HTERT RPE-1 (cell line): Measurements from ENCODE around the gene TOP1.

Source experiments
- in situ Hi-C: fragments of 300-500 bp; cut with MboI; formaldehyde crosslinking; loops from 4 replicates; pipeline ENCODE4 v1.14.3; 2020; ENCODE audit warnings: low sequenced_read_pairs

Gene TOP1

GRCh38 chr20:41054847-41055230 is 26.2 kb downstream of the TOP1 start:
- in situ Hi-C loops: no loop called here

DNA sequence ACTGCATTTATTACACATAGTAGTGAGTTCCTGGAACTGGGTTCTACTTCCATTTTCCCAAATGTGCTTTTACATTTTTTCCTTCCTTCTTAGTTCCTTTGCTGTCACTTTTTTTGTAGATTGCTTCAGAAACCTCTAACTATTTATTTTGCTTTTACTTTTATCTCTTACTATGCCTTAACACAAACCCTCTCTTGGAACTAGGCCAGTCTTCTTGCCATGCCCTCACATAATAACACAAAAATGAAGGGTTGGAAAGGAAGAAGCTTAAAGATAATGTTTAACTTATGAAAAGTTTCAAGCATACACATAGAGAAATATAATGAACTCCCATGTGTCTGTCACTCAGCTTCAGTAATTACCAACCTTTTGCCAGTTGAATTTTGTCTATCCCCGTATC is 27.1 kb downstream of the TOP1 start:
- in situ Hi-C loops: no loop called here

DNA sequence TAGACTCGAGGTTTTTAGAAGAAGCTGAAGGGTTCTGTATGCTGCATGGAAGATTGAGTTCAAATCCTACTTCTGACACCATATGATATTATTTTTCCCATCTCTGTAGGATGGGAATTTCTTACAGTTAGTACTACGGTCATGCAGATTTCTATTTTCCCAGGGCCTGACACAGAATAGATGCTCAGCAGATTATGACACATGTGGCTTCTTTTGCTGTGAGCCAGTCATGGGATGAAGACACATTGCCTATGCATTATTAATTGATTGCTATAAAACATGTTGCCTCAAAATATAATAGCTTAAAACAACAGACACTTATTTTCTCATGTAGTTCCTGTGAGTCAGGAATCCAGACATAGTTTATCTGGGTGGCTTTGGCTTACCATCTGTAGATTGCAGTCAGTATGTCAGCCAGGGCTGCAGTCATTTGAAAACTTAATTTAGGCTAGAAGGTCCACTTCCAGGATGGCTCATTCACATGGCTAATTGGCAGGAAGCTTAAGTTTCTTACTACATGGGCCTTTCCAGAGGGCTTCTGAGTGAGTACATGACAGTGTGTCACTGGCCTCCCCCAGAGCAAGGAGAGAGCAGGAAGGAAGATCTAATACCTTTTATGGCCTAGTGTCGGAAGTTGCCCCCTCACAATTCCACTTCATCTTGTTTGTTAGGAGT is 29.5 kb downstream of the TOP1 start:
- in situ Hi-C loops: no loop called here

GRCh38 chr20:41058674-41059635 is 30.3 kb downstream of the TOP1 start:
- in situ Hi-C loops: no loop called here

DNA sequence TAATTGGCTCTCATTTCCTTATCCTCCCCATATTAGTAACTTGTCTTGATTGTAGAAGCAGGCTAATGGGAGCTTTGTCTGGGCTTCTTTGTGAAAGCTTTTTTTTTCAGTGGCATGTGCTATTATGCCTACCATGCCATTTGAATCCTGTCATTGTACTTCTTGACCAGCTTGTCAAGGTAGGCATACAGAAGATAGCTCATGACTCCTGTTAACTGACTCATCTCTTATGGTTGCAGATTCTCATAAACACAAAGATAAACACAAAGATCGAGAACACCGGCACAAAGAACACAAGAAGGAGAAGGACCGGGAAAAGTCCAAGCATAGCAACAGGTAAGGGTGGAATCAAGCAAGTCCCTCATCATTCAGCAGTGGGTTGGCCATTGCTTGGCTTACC is 32.5 kb downstream of the TOP1 start:
- in situ Hi-C loops: no loop called here

- in situ Hi-C loops: no loop called here
Measured at GRCh38 chr20:41063442-41063841, 34.8 kb downstream of the TOP1 start.

DNA sequence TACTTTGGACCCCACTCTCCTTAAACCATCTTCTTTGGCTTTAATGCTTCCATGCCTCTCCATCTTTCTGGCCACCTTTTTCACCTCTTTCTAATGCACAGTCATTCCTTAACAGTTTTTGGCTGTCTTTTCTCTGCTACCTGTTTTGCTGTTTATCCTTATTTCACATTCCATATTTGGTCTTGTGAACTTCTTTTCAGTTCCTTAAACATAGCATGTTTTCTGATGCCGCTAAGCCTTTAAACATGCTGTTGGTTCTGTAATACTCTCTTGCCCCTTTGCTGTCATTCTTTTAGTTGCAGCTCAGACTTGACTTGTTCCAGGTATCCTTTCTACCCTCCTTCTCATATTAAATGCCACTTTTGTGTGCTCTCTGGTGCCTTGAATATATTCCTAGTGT is 35.8 kb downstream of the TOP1 start:
- in situ Hi-C loops: no loop called here

- in situ Hi-C loops: no loop called here
Measured at GRCh38 chr20:41065716-41066115, 37.1 kb downstream of the TOP1 start.

- in situ Hi-C loops: no loop called here
Measured at GRCh38 chr20:41068806-41069205, 40.2 kb downstream of the TOP1 start.

DNA sequence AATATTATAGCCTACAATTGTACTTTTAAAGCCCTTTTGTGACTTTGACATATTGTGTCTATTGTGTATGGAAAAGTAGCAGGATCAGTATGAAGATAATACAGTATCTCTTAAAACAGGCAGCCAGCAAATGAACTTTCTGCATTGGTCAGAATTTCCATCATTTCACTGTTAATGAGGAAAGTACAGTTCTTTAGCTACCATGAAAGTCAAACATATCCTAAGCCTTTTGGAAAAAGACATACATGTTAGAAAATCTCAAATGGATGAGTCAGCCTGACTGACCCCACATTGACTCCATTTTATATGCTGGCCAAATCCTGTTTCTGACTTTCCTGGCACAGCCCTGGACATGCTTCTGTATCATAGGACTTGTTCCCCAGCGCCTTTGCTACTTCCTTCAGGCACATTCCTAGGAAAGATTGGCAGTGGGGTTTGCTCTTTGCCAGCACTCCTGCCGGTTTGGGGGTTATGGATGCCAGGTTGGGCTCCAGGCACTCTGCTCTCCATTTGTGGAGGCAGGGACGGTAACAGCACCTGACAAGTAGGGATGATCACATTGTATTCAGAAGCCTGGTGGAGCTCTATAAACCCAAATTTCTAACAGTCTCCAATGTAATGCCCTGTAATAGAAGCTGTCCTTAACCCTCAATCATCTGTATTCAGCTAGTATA is 43.7 kb downstream of the TOP1 start:
- in situ Hi-C loops: no loop called here

DNA sequence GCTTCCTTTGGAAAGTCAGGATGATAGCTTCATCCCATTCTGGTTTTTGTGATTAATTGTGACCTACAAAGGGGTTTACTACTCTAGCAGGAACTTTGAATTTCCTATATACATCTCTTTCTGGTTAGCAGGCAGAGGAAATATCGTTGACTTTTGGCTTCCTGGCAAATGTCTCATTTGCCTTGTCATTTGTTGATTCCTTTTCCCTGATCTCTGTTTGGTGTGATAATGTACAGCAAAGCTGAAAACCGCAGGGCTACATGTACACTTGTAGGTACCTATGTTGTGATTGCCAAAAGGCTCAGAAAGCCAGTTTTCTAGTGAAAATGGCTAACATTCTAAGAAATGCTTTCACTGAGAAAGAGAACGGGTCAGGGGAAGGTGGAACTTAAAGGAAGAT is 44.3 kb downstream of the TOP1 start:
- in situ Hi-C loops: no loop called here

DNA sequence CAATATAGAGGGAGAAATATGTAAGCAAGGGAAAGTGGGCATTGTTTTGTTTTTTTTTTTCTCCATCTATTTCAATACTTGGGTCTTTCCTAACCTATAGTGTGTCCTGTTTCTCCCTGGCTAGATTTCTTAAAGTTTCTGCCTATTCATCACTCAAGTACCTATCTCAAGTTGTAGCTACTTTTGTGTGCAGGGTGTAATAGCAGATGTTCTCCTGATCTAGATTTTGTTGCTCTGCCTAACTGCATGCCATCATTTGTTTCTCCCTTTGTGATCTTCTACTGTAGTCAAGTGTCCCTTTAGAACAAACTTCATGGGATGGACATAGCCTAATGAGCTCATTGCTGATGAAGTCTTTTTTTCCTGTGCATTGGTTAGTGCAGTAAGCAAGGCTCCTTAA is 45.8 kb downstream of the TOP1 start:
- in situ Hi-C loops: no loop called here

- in situ Hi-C loops: no loop called here
Measured at GRCh38 chr20:41076776-41077175, 48.2 kb downstream of the TOP1 start.

- in situ Hi-C loops: no loop called here
Measured at GRCh38 chr20:41078329-41078728, 49.7 kb downstream of the TOP1 start.

GRCh38 chr20:41079066-41079465 is 50.4 kb downstream of the TOP1 start:
- in situ Hi-C loops: no loop called here

- in situ Hi-C loops: no loop called here
Measured at GRCh38 chr20:41080866-41081265, 52.2 kb downstream of the TOP1 start.

DNA sequence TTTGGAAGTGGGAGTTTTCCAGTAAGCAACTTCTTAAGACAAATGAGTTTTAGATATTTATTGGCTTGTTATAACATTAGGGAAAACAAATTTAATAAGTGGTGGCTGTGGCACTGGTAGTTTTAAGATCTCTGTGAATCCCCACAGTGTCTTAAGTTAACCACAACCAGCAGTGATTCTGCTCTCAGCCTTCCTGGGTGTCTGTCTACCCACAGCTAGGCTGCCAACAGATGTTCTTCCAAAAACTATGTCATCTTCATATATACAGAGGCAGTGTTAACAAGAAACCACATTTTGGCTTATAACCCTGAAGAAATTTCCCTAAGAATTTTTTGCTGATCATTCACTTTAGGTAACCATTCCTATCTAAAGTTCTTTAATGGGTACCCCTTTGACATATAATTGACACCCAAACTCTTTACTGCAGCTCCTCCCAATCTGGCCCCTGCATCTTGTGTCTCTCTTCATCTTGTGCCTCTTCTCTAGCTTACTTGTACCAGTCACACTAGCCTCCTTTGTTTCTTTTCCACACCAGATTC is 52.7 kb downstream of the TOP1 start:
- in situ Hi-C loops: no loop called here

GRCh38 chr20:41082306-41082705 is 53.7 kb downstream of the TOP1 start:
- in situ Hi-C loops: no loop called here

GRCh38 chr20:41085606-41086005 is 57.0 kb downstream of the TOP1 start:
- in situ Hi-C loops: no loop called here

- in situ Hi-C loops: no loop called here
Measured at GRCh38 chr20:41086402-41087324, 58.0 kb downstream of the TOP1 start.
